Stimulated activated naive CD4-positive, alpha-beta T cell treated with Interleukin-2 at 50 U/mL for 16 hours (primary cell): ENCODE data around the gene ARL17A.
"Not testable (repeated sequence)": the region's sequence is repeated elsewhere in the genome, so short reads cannot be mapped to it uniquely, and the experiment has no call there.

Source experiments
- DNase-seq: peaks from one replicate; lab custom pipeline; 2025; lab: John Stamatoyannopoulos, UW

The ARL17A gene

GRCh38 chr17:46548607-46549006 is 30.9 kb downstream of the ARL17A start:
- not testable (repeated sequence) for DNase-seq

- DNase-seq = not testable (repeated sequence)
Observed at GRCh38 chr17:46534716-46535115, 44.8 kb downstream of the ARL17A start.

- DNase-seq = not testable (repeated sequence)
Observed at GRCh38 chr17:46512168-46512567, 67.3 kb downstream of the ARL17A start, which contains the start of gene LRRC37A2. LRRC37A2 (plus strand) TSS chr17:46512468; CDS start chr17:46512713, 245 bp downstream.

GRCh38 chr17:46505896-46506295 is 73.6 kb downstream of the ARL17A start:
- not testable (repeated sequence) for DNase-seq

GRCh38 chr17:46499437-46500139 is 79.9 kb downstream of the ARL17A start:
- DNase-seq = not testable (repeated sequence)

GRCh38 chr17:46492021-46492420 is 87.5 kb downstream of the ARL17A start:
- not testable (repeated sequence) for DNase-seq

- DNase-seq = not testable (repeated sequence)
Observed at GRCh38 chr17:46481310-46481709, 98.2 kb downstream of the ARL17A start.

GRCh38 chr17:46478823-46479222 is 100.7 kb downstream of the ARL17A start:
- DNase-seq = not testable (repeated sequence)

- DNase-seq = not testable (repeated sequence)
Observed at GRCh38 chr17:46475583-46475982, 103.9 kb downstream of the ARL17A start.

GRCh38 chr17:46474489-46474888 is 105.0 kb downstream of the ARL17A start:
- DNase-seq = not testable (repeated sequence)

- not testable (repeated sequence) for DNase-seq
Observed at GRCh38 chr17:46467618-46468017, 111.9 kb downstream of the ARL17A start.
